Measurements from ENCODE around the gene RPS23.

Gene RPS23

GRCh38 chr5:82234885-82235284 lies 43.3 kb downstream of the RPS23 start:
- ChIA-PET POLR2A (no interaction called here), CTCF (interaction anchor here (0.7 to 2.2 kb wide), 5 partner anchors 9 to 286 kb away, joined by 3 to 15 read pairs (median 3); no protein-coding TSS in a partner anchor)
- no peak for TF ChIP-seq CTCF (IDR thresholded peaks at IDR 0.05; ENCODE audit: control extremely low read depth, extremely low read depth, low read depth, missing control alignments)
- no peak for DNase-seq (ENCODE audit: extremely low spot score)

GRCh38 chr5:82225525-82226172 lies 52.5 kb downstream of the RPS23 start:
- ChIA-PET POLR2A (no interaction called here), CTCF (interaction anchor here (0.6 to 3.0 kb wide), 53 partner anchors 9 to 1118 kb away, joined by 3 to 35 read pairs (median 3); no protein-coding TSS in a partner anchor)
- TF ChIP-seq CTCF (IDR thresholded peaks at IDR 0.05; ENCODE audit: control extremely low read depth, extremely low read depth, low read depth, missing control alignments): peak; percentile 69
- DNase-seq (ENCODE audit: extremely low spot score): peak; percentile 57

Data from GM10248 (cell line).